GM19397 (cell line): ENCODE measurements around the gene EIF2S2.

Source experiments
- ATAC-seq: cut with Tn5 transposase; IDR thresholded peaks from one replicate; pipeline ENCODE4 v1.9.1; 2021; ENCODE audit warnings: mild to moderate bottlenecking, moderate library complexity; ENCODE audit not compliant: unreplicated experiment

EIF2S2 gene

GRCh38 chr20:34066476-34067090 lies 45.5 kb downstream of the EIF2S2 start:
- ATAC-seq: no peak

GRCh38 chr20:34065260-34065659 lies 46.8 kb downstream of the EIF2S2 start:
- ATAC-seq: no peak

DNA sequence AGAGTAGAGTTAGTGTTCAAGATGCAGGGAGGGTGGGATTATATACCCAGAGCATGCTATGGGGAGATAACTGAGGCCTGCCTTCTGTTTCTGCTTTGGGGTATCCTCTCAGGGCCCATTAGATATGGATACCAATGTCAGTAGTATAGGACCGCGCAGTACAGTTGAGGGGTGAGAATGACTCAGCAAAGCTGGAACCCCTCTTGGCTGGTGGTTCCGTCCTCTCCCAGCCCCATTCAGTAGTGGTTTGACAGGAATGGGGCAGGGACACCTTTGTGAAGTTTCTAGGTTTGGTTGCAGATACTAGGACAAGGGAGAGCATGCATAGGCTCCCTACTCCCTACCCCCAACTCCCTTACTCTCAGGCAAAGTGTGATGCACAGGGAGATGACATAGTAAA lies 47.8 kb downstream of the EIF2S2 start:
- no peak for ATAC-seq

DNA sequence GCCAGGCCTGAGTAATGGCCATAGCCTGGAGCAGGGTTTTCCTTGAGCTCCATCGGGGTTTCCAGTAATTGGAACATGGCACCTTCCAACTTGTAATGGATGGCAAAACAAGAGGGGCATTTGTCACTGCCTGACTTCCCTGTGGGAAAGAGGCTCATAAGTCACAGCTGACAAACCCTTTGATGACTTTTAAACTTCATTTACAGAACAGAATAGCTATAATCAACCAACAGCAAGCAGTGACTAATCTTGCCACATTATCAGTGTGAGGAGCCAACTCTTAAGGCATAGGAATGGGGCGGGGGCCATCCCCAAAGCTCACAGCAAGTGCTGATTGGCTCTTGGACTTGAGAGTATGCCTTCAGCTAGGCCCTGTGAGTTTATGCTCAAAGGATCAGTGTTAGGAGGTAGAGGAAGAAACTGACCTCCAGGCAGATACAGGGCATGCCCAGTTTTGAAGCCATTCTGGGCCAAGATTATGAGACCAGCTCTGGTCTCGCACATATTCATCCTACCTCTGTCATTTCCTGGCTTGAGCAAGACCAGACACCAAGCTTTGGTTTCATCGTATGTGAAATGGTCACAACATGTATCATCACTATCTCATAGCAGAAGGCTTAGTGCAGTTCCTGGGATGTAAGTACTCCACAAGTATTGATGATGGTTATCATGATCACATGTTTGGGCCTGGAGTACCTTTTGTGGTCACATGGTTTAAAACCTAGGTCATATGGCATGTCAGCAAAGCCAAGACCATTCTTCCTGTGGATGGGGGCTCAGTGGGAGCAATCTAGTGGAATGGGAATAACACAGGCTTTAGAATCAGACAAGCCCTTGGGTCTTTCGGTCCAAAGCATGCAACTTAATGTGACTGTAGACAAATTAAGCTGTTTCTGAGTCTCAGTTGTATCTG lies 49.2 kb downstream of the EIF2S2 start:
- no peak for ATAC-seq

DNA sequence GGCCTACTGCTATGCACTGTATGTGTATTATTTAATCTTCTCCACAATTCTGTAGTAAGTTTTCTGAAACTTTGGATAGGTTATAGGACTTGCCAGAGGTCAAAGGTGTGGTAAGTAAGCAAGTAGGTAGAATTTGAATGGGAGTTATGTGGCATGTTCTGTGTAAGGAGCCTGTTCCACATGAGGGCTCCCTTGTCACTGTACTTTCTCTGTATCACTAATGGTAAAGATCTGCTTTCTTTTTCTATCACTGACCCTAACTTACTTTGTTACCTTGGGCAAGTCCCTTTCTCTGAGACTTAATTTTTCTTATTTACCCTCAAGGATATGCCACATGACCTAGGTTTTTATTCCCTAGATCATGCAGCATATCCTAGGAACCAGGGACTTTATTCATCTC lies 50.3 kb downstream of the EIF2S2 start:
- ATAC-seq: no peak

- no peak for ATAC-seq
Measured at GRCh38 chr20:34060970-34061369, 51.1 kb downstream of the EIF2S2 start.

DNA sequence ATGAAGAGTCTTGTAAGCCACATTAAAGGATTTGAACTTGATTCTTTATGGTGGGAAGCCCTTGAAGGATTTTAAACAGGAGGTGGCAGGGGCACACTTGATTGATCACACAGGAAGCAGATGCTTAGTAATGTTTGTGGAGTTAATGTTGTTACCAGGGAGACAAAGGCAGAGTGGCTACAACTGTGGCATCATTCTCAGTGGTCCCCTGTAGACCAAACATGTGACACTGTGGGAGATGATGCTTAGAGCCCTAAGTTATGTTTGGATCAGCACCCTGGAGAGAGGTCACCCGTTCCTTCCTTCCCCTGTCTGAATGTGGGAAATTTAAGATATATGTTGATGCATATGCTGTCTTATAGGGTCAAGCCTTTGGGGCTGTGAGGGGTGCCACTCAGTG lies 53.2 kb downstream of the EIF2S2 start:
- no peak for ATAC-seq

DNA sequence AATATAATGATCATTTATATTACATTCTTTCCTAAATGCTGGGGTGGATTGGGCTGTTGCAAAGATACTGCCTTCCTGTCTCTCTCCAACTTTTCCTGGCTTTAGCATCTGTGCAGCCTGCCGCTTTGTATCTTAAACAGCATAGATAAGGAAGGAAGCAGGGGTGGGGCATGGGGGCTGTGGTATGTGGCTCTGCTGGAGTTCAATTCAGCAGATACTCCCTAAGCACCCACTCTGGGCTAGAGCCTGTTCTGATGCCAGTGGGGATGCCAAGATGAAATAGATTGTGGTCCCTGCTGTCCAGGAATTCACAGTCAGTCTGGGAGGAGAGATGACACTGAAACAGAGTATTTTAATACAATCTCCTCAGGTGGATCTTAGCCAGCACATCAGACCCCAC lies 56.8 kb downstream of the EIF2S2 start:
- ATAC-seq: no peak

DNA sequence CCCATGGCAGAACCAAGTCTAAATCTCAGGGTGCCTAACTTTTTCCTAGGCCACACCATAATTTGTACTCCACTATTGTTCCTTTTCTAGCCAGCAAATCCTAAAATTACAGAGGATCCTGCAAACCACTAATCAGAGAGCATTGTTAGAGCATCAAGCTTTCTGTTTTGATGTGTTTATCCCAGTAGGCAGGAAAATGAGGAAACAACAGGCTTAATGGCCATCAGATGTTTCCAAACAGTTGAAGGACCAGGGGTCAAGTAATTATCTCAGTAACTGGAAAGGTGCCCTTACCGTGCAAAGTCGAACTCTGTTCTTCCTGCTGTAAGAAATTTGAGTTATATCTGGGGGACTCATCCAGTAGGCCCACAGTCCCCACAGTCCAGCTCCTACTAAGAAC lies 59.6 kb downstream of the EIF2S2 start:
- ATAC-seq: no peak

DNA sequence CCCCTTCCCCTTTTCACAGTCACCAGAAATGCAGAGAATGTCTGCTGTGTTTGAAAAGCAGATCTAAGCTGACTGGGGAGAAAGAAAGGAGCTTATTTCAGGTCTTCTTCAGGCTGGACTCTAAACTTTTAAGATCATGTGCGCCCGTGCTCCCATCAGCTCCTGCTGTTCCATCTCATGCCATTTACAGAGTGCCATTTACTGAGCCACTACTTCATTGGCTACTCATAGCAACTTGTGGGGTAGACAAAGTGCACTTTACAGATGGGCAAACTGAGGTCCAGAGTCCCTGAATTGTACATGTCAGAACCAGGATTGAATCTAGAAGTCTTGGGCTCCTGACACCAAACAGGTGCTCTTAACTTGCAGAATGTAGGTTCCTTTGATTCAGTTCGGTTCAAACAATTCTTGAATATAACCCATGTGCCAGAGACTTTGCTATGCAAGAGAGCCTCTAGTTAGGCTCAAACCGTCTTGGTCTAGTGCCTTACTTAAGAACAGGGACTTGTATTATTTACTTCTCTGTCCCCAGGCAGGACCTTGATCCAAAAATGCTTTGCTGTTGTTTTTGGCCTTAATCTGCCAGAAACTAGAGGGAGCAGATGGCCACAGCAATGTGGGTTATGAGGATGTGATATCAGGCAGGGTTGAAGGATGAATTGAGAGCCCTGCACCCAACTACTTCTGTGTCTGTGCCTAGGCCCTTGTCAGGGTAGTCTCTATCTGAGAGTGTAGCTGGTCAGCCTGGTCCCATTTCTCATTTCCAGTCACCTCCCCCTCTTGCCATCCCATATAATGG lies 61.9 kb downstream of the EIF2S2 start:
- ATAC-seq: no peak

- ATAC-seq: no peak
Measured at GRCh38 chr20:34049389-34049788, 62.7 kb downstream of the EIF2S2 start.

GRCh38 chr20:34047917-34048316 lies 64.1 kb downstream of the EIF2S2 start:
- no peak for ATAC-seq

DNA sequence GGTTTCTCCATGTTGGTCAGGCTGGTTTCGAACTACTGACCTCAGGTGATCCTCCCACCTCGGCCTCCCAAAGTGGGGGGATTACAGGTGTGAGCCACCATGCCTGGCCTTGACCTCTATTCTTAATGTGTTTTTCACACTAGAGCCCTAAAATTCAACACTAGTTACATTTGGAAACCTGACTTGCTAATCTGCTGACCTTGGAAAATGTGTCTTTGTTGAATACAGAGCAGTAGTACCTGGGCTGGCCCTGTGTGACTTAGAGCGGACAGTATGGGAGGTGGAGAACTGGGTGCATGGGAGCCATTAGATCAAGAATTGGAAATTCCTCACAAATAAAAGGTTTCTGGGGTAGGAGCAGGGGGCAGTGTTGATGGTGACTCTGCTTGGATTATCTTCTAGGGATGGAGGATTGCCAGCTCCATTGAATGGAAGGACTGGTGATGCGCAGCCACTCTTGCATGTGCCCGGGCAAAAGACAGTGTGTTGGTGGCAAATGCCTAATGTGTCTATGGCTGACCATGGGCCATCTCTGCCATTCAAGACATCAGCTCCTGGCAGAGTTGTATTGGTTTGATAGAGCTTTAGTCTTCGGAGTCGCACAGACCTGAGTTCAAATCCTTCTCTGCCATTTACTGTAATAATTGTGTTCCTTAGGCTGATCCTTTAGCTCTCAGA lies 64.9 kb downstream of the EIF2S2 start:
- no peak for ATAC-seq

- ATAC-seq: no peak
Measured at GRCh38 chr20:34045930-34046725, 65.9 kb downstream of the EIF2S2 start.

DNA sequence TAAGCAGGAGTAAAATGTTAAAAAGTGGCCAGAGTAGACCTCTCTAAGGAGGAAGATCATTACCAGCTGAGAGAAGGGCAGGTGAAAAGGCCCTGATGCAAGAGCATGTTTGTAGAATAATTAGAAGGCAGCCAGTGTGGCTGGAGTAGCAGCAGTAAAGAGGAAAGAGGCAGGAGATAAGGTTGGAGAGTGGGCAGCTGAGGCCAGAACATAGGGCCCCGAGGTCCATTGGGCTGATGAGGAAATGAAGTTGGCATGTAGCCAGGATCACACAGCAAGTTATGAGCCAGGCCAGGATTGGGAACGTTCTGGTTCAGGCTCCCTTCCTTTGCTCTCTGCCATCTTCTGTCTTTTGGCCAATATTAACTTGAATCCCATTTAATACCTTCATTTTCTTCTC lies 66.7 kb downstream of the EIF2S2 start:
- ATAC-seq: no peak

- ATAC-seq: no peak
Measured at GRCh38 chr20:34043025-34043424, 69.0 kb downstream of the EIF2S2 start.

GRCh38 chr20:34042262-34042661 lies 69.8 kb downstream of the EIF2S2 start:
- ATAC-seq: no peak

- no peak for ATAC-seq
Measured at GRCh38 chr20:34041226-34041625, 70.8 kb downstream of the EIF2S2 start.

GRCh38 chr20:34040300-34040995 lies 71.6 kb downstream of the EIF2S2 start:
- ATAC-seq: no peak
